ENCODE measurements around the gene SLC35E3.

DNA sequence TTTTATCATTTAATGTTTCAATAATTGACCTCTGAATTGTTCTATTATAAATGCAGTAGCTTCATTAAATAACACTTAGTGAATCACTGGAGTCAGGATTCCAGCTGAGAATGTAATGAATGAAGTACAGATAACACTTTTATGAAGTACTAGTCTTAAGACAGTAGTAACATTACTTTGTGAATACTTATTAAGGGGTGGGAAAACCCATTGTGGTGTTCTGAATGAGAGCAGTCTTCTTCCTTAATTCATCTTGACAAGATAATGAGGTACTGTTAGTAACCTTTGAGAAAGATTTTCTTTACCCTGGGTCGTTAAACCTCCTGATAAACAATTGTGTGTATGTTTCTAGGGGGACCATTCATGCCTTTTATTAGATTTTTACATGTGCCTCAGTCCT lies 46.5 kb upstream of the SLC35E3 start:
- TF ChIP-seq, protein P1, sequence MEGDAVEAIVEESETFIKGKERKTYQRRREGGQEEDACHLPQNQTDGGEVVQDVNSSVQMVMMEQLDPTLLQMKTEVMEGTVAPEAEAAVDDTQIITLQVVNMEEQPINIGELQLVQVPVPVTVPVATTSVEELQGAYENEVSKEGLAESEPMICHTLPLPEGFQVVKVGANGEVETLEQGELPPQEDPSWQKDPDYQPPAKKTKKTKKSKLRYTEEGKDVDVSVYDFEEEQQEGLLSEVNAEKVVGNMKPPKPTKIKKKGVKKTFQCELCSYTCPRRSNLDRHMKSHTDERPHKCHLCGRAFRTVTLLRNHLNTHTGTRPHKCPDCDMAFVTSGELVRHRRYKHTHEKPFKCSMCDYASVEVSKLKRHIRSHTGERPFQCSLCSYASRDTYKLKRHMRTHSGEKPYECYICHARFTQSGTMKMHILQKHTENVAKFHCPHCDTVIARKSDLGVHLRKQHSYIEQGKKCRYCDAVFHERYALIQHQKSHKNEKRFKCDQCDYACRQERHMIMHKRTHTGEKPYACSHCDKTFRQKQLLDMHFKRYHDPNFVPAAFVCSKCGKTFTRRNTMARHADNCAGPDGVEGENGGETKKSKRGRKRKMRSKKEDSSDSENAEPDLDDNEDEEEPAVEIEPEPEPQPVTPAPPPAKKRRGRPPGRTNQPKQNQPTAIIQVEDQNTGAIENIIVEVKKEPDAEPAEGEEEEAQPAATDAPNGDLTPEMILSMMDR (conservative IDR thresholded peaks at IDR 0.05 in 1 of 2, IDR thresholded peaks at IDR 0.05 in 1 of 2; ENCODE audit: low read depth in 1 of 2, low read length in 2 of 2): no peak
- no peak for TF ChIP-seq EZH2 (IDR thresholded peaks at IDR 0.05; ENCODE audit: low read length, missing control alignments)

All from fibroblast of lung (primary cell).